ENCODE data around the gene POM121L2.

GRCh38 chr6:27311806-27312145 is 297 bp downstream of the POM121L2 start:
- TF ChIP-seq CEBPB (tag; IDR thresholded peaks at IDR 0.05) (no peak), SMARCB1 (IDR thresholded peaks at IDR 0.05; ENCODE audit: insufficient read length, low read depth) (no peak), PTRF (tag; IDR thresholded peaks at IDR 0.05) (no peak), POLR2A (conservative IDR thresholded peaks at IDR 0.05) (no peak), ZNF121 (CRISPR knock-in tag; conservative IDR thresholded peaks at IDR 0.05) (no peak), ZBTB40 (IDR thresholded peaks at IDR 0.05) (no peak), ZBTB40 (CRISPR knock-in tag; IDR thresholded peaks at IDR 0.05) (no peak), MLLT1 (IDR thresholded peaks at IDR 0.05) (no peak), REST (IDR thresholded peaks at IDR 0.05; ENCODE audit: borderline replicate concordance) (no peak), REST (CRISPR knock-in tag; IDR thresholded peaks at IDR 0.05; ENCODE audit: low read depth) (no peak), CREM (IDR thresholded peaks at IDR 0.05; ENCODE audit: low read depth) (no peak), GABPA (tag; conservative IDR thresholded peaks at IDR 0.05; ENCODE audit: low read depth) (no peak), HNRNPK (IDR thresholded peaks at IDR 0.05; ENCODE audit: low read depth, low read length, poor library complexity, severe bottlenecking) (no peak), CTCF (IDR thresholded peaks at IDR 0.05 in 2 of 3, conservative IDR thresholded peaks at IDR 0.05 in 1 of 3; ENCODE audit: insufficient read depth in 2 of 3, low read depth in 1 of 3, low read length in 3 of 3) (no peak)
